ENCODE results near the gene UTP4. TPM values are rescaled to one million over a fixed set of nuclear protein-coding genes. Genes with fewer than 3 reads are reported as not detected.

UTP4 gene
- total RNA-seq, 3 donors from 2014 or later, result 18.6 to 33.2 (median 24.6) TPM

- no peak for TF ChIP-seq CTCF (IDR thresholded peaks at IDR 0.05)
These were observed 17.1 kb upstream of the UTP4 start for GRCh38 chr16:69115361-69115760.

GRCh38 chr16:69115837-69116236, 16.6 kb upstream of the UTP4 start:
- no peak for TF ChIP-seq CTCF (IDR thresholded peaks at IDR 0.05)
- H3K36me3 ChIP-seq (ENCODE audit: low read depth), result no peaks in the 10 kb centered on the region
- no peak overlapping the region for H3K4me3 ChIP-seq
- H3K4me1 ChIP-seq (ENCODE audit: low read depth), result no peaks in the 10 kb centered on the region
- no peak for DNase-seq
- no peaks in the 10 kb centered on the region for H3K9me3 ChIP-seq
- intact Hi-C loops (cut with DNase I, micrococcal nuclease), result loop anchor here in 1 of 2 donors (10.0 kb wide), 1 partner anchor 211 kb away; no protein-coding TSS in a partner anchor
- no peak for ATAC-seq

More at GRCh38 chr16:69115361-69115760, 17.1 kb upstream of the UTP4 start:
- H3K9me3 ChIP-seq, result no peaks in the 10 kb centered on the region
- ATAC-seq (no peak), DNase-seq (no peak)
- H3K4me3 ChIP-seq, result no peak overlapping the region
- no peaks in the 10 kb centered on the region for H3K36me3 ChIP-seq (ENCODE audit: low read depth)
- intact Hi-C loops (cut with DNase I, micrococcal nuclease), result loop anchor here in 1 of 2 donors (10.0 kb wide), 1 partner anchor 211 kb away; no protein-coding TSS in a partner anchor
- no peaks in the 10 kb centered on the region for H3K4me1 ChIP-seq (ENCODE audit: low read depth)

DNA sequence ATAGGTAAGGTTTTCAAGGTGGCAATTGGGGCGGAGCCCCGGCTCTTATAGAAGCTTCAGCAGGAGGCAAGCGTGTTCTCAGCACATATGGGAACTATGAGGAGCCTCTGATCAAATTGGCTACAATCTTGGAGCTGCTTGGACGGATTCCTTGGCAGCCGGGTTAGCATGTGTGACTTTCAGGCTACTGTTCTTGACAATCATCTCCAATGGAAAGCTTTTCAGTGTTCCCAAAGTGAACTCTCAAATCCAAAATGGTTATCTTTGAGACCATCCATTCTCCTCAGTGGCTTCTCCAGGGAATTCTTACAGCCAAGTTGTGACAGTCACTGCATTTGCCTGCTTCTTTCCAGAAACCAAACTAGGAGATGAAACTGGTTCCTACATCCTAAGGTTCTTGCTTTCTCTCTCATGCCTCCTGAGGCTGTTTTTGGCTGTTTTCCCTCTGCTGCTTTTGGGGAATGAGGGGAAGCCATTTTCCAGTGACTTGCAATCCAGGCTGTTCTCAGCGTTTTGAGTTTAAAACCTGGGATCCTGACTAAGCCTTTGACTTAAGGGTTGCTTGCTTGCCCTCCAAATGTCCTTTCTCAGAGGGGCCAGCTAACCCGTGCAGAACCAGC, 16.1 kb upstream of the UTP4 start:
- Histone ChIP-seq H3K9me3 (no peaks in the 10 kb centered on the region), H3K4me1 (ENCODE audit: low read depth) (no peaks in the 10 kb centered on the region), H3K4me3 (no peak overlapping the region), H3K36me3 (ENCODE audit: low read depth) (no peaks in the 10 kb centered on the region)
- no peak for TF ChIP-seq CTCF (IDR thresholded peaks at IDR 0.05)
- DNase-seq (peak in 1 of 3 donors; percentile 16), ATAC-seq (no peak)
- intact Hi-C loops (cut with DNase I, micrococcal nuclease), result loop anchor here in 1 of 2 donors (10.0 kb wide), 1 partner anchor 212 kb away; no protein-coding TSS in a partner anchor

DNA sequence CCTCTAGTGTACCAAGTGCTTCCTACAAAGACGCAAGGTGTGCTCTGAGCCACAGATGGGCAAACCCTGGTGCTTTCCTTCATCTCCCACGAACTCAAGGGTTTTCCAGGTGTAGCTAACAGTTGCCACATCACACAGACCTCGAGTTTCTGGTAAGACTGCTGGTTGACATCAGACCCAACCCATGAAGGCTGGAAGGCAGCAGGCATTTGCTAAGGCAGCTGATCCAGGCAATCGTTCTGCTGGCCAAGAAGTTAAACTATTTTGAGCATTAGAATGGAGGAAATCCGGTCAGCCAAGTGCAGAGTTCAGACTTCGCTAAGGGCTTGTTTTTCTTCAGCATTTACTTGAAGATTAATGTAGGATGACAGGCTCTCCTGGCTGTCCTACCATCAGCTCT, 15.5 kb upstream of the UTP4 start:
- H3K9me3 ChIP-seq, result no peaks in the 10 kb centered on the region
- intact Hi-C loops (cut with DNase I, micrococcal nuclease), result loop anchor here in 1 of 2 donors (10.0 kb wide), 1 partner anchor 212 kb away; no protein-coding TSS in a partner anchor
- no peak for TF ChIP-seq CTCF (IDR thresholded peaks at IDR 0.05)
- no peak overlapping the region for H3K4me3 ChIP-seq
- H3K4me1 ChIP-seq (ENCODE audit: low read depth), result no peaks in the 10 kb centered on the region
- ATAC-seq (no peak), DNase-seq (no peak)
- H3K36me3 ChIP-seq (ENCODE audit: low read depth), result no peaks in the 10 kb centered on the region

DNA sequence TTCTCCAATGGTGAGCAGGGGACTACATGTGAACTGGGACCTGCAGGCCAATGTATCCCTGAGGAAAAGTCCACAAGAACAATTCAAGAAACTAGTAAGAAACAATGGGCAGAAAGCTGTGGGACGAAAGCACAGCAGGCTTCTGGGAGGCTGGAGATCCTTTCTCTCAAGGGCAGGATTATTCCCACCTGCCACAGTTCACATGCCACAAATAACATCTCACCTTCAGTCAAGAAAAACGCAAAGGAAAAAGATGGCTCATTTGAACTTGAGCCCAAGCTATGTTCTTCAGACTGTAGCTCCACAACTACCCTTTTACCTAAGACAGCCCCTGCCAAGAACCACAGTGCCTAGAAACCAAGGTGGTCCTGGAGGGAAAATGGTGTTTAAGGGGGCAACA, 14.0 kb upstream of the UTP4 start:
- no peak for DNase-seq
- Histone ChIP-seq H3K9me3 (no peaks in the 10 kb centered on the region), H3K36me3 (ENCODE audit: low read depth) (no peaks in the 10 kb centered on the region), H3K4me3 (no peak overlapping the region), H3K4me1 (ENCODE audit: low read depth) (no peaks in the 10 kb centered on the region)
- no peak for TF ChIP-seq CTCF (IDR thresholded peaks at IDR 0.05)
- intact Hi-C loops (cut with DNase I, micrococcal nuclease), result loop anchor here in 1 of 2 donors (10.0 kb wide), 1 partner anchor 214 kb away; no protein-coding TSS in a partner anchor
- ATAC-seq, result no peak
